ENCODE data around the gene DES.

The DES gene

DNA sequence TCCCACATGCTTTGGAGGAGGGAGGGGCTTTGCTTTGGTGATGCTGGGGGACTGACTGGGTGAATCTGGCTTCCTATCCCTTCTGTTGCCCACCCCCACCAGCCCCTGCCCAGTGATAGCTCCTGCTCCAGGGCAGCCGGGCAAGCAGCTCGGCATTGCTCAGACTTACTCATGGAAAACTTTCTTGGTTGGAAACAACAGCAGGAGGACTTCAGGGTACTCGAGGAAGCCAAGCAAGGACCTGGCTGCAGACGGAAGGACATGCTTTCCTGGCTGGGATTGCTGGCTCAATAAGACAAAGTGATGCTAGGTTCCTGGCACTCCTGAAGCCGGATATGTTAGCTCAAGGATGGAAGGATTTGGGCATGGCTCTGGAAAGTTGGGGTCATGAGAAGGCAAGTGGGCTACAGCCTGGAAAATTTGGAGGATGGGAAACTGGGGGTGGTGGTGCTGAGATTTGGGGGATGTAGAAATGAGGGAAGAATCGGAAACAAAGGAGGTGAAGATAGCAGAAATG lies 19.6 kb downstream of the DES start:
- no peak for DNase-seq (ENCODE audit: low read depth in 1 of 2, low spot score in 1 of 2)

DNA sequence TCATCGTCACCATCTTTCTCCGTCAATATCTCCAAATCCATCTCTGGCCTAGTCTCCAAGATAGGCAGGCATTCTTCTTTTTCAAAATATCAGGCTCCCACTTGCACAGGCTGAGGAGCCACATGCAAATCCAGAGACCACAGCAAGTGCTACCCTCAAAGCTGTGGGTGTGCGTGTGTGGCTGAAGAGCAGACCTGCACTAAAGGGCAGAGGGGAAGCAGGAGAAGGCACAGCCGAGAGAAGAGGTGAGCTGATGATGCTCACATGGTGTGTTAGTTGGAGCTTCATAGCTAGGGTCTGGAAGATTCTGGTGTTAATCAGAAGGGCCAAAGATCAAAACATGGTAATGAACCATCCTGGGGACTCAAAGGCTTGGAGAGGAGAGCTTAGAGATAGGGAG lies 20.3 kb downstream of the DES start:
- no peak for DNase-seq (ENCODE audit: low read depth in 1 of 2, low spot score in 1 of 2)

- no peak for DNase-seq (ENCODE audit: low read depth in 1 of 2, low spot score in 1 of 2)
Measured at GRCh38 chr2:219439506-219439905, 21.3 kb downstream of the DES start.

GRCh38 chr2:219440388-219441256 lies 22.4 kb downstream of the DES start:
- DNase-seq (ENCODE audit: low read depth in 1 of 2, low spot score in 1 of 2) = no peak

- DNase-seq (ENCODE audit: low read depth in 1 of 2, low spot score in 1 of 2) = no peak
Measured at GRCh38 chr2:219441451-219442255, 23.5 kb downstream of the DES start.

DNA sequence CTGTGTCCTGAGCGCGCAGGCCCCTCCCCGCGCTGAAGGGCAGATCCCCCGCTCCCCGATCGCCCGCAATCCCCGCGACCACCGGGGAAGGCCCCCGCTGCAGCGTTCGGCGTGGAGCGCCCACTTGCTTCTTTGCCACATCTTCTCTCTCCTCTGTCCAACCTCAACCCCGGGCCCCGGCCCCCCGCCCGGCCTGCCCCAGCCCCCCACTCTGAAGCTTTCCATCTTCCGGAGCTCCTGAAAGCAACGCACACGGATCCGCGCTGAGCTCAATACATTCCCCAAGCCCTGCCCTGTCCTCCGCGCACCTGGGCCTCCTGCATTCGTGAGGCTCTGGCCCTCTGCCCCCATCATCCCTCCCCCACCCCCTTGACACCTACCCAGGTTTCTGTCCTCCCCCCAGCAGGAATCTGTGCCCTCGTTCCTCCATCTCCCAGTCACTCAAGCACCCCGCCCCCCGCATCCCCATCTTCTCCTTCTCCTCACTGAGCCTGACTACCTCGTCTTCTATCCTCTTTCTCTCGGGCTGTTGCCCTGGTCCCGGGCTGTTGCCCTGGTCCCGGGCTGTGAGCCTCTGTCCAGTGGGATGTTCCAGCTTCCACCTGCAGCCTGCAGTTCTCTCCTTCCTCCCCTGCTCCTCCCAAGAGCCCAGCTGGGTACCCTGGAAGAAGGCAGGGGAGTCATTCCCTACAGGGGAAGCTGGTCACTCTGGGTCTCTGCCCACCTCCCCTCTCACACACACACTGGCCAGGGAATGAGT lies 24.3 kb downstream of the DES start:
- no peak for DNase-seq (ENCODE audit: low read depth in 1 of 2, low spot score in 1 of 2)

GRCh38 chr2:219443016-219443696 lies 25.0 kb downstream of the DES start:
- no peak for DNase-seq (ENCODE audit: low read depth in 1 of 2, low spot score in 1 of 2)

DNA sequence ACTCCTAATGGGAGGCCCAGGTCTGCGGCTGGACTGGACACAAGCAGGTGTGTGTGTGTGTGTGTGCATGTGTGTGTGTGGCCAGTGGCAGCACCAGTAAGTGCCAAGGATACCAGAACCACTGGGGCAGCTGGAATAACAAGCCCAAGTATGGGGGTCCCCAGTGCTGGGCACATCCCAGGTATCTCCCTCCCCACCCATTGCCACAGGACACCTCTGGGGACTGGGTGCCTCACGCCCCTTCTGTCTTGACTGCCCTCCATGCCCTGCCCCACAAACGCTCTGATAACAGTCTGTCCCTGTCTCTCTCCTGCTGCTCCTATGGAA lies 25.5 kb downstream of the DES start:
- no peak for DNase-seq (ENCODE audit: low read depth in 1 of 2, low spot score in 1 of 2)

DNA sequence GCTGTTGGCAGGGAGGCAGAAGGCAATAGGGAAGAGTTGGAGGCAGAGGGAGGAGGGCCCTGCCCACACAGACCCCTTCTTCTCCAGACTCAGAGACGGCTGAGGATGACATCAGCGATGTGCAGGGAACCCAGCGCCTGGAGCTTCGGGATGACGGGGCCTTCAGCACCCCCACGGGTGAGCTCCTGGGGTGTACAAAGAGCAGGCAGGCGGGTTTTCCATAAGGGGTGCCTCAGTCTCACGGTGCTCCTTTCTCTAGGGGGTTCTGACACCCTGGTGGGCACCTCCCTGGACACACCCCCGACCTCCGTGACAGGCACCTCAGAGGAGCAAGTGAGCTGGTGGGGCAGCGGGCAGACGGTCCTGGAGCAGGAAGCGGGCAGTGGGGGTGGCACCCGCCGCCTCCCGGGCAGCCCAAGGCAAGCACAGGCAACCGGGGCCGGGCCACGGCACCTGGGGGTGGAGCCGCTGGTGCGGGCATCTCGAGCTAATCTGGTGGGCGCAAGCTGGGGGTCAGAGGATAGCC lies 26.5 kb downstream of the DES start:
- no peak for DNase-seq (ENCODE audit: low read depth in 1 of 2, low spot score in 1 of 2)

- DNase-seq (ENCODE audit: low read depth in 1 of 2, low spot score in 1 of 2) = no peak
Measured at GRCh38 chr2:219445220-219445640, 27.1 kb downstream of the DES start.

DNA sequence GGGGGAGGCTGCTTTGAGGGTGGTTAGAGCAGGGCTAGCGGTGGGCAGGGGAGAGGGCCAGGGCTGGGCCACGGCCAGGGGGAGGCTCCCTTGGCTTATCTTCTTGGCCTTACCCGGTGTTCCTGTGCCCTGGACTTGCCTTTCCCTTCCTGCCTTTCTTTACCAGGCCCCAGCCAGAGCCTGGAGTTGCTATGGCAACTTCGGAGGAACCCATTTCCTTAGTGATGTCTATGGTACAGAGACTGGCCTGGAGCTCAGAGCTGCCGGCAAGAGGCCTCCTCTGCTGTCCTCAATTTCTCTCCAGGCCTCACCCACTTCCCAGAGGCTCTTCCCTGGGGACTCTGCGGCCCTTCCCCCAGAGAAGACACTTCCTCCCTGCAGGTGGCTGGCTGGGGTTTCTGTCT lies 27.9 kb downstream of the DES start:
- no peak for DNase-seq (ENCODE audit: low read depth in 1 of 2, low spot score in 1 of 2)

GRCh38 chr2:219446689-219447088 lies 28.5 kb downstream of the DES start:
- DNase-seq (ENCODE audit: low read depth in 1 of 2, low spot score in 1 of 2) = no peak

GRCh38 chr2:219447242-219448098 lies 29.3 kb downstream of the DES start:
- DNase-seq (ENCODE audit: low read depth in 1 of 2, low spot score in 1 of 2) = no peak

GRCh38 chr2:219448099-219448775 lies 30.1 kb downstream of the DES start:
- DNase-seq (ENCODE audit: low read depth in 1 of 2, low spot score in 1 of 2) = no peak

DNA sequence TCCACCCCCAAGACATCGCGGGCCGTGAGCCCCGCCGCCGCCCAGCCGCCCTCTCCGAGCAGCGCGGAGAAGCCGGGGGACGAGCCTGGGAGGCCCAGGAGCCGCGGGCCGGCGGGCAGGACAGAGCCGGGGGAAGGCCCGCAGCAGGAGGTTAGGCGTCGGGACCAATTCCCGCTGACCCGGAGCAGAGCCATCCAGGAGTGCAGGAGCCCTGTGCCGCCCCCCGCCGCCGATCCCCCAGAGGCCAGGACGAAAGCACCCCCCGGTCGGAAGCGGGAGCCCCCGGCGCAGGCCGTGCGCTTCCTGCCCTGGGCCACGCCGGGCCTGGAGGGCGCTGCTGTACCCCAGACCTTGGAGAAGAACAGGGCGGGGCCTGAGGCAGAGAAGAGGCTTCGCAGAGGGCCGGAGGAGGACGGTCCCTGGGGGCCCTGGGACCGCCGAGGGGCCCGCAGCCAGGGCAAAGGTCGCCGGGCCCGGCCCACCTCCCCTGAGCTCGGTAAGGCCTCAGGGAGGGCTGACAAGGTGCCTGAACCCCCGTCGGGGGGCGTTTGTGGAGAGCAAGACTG lies 30.7 kb downstream of the DES start:
- no peak for DNase-seq (ENCODE audit: low read depth in 1 of 2, low spot score in 1 of 2)

- no peak for DNase-seq (ENCODE audit: low read depth in 1 of 2, low spot score in 1 of 2)
Measured at GRCh38 chr2:219449609-219450008, 31.4 kb downstream of the DES start.

GRCh38 chr2:219451661-219452360 lies 33.6 kb downstream of the DES start:
- no peak for DNase-seq (ENCODE audit: low read depth in 1 of 2, low spot score in 1 of 2)
